SK-N-SH (cell line): ENCODE results near the gene ATP2A2. TPM values are rescaled to one million over a fixed set of nuclear protein-coding genes. Genes with fewer than 3 reads are reported as not detected.

Experiments used
- CTCF ChIA-PET: fragments of 300-600, 350-600 bp; formaldehyde crosslinking; extraction: SDS; loops from one replicate; lab custom pipeline; 2021; lab: Yijun Ruan, JAX
- POLR2A ChIA-PET: fragments of 350-600 bp; sonication (Branson Sonifier 250); formaldehyde crosslinking; extraction: SDS; loops from one replicate; lab custom pipeline; 2020; ENCODE audit warnings: antibody characterized with exemption, inconsistent platforms; lab: Yijun Ruan, JAX
- DNase-seq: peaks from one replicate; pipeline ENCODE4 v3.0.0; 2012
- H2AFZ ChIP-seq: fragments of 200-600 bp; sonication (generic); 2 replicates; pipeline ENCODE4 v1.8.1; 2016; ENCODE audit warnings: antibody characterized with exemption, mild to moderate bottlenecking, low read depth
- H3F3A ChIP-seq: fragments of 200-600 bp; sonication (generic); replicated peaks from 2 replicates; pipeline ENCODE3; 2016; ENCODE audit warnings: antibody characterized with exemption, mild to moderate bottlenecking; ENCODE audit not compliant: insufficient read depth
- H3K27ac ChIP-seq, 2 experiments: fragments of 200-500 bp in 1 of 2; fragments of 200-600 bp in 1 of 2; sonication (Bioruptor generic) in 1 of 2; sonication (generic), shearing (Covaris generic) in 1 of 2; 2 replicates each; pipeline versions ENCODE4 v1.5.1 to v1.6.1; 2014 to 2016; ENCODE audit warnings: low read depth in 2 of 2, inconsistent platforms in 1 of 2, low read length in 1 of 2, mild to moderate bottlenecking in 1 of 2, mixed read lengths in 1 of 2
- H3K27me3 ChIP-seq: fragments of 200-600 bp; sonication (generic), shearing (Covaris generic); 2 replicates; pipeline ENCODE4 v1.6.1; 2016; ENCODE audit warnings: mixed run types; ENCODE audit not compliant: insufficient read depth
- H3K36me3 ChIP-seq, 2 experiments: fragments of 200-500 bp in 1 of 2; fragments of 200-600 bp in 1 of 2; sonication (Bioruptor generic) in 1 of 2; sonication (generic) in 1 of 2; replicated peaks in 1 of 2; 2 replicates each; pipeline versions ENCODE3 to v1.5.1; 2014 to 2016; ENCODE audit warnings: low read length in 1 of 2, mild to moderate bottlenecking in 1 of 2; ENCODE audit not compliant: insufficient read depth in 2 of 2, control insufficient read depth in 1 of 2
- H3K4me1 ChIP-seq, 2 experiments: fragments of 200-500 bp in 1 of 2; fragments of 200-600 bp in 1 of 2; sonication (Bioruptor generic) in 1 of 2; sonication (generic), shearing (Covaris generic) in 1 of 2; 2 replicates each; pipeline versions ENCODE4 v1.5.1 to v1.6.1; 2014 to 2016; ENCODE audit warnings: low read depth in 1 of 2, low read length in 1 of 2, mixed run types in 1 of 2; ENCODE audit not compliant: insufficient read depth in 2 of 2, control insufficient read depth in 1 of 2
- H3K4me2 ChIP-seq: fragments of 200-600 bp; sonication (generic), shearing (Covaris generic); 2 replicates; pipeline ENCODE4 v1.6.1; 2017; ENCODE audit warnings: mixed run types
- H3K4me3 ChIP-seq, 2 experiments: fragments of 200-500 bp in 1 of 2; fragments of 200-600 bp in 1 of 2; sonication (Bioruptor generic) in 1 of 2; sonication (generic), shearing (Covaris generic) in 1 of 2; 2 replicates each; pipeline versions ENCODE4 v1.5.1 to v1.8.1; 2014 to 2016; ENCODE audit warnings: low read depth in 2 of 2, inconsistent platforms in 1 of 2, low read length in 1 of 2, mild to moderate bottlenecking in 1 of 2, mixed read lengths in 1 of 2, moderate library complexity in 1 of 2
- H3K79me2 ChIP-seq: fragments of 200-600 bp; sonication (generic); 2 replicates; pipeline ENCODE4 v1.8.1; 2017; ENCODE audit warnings: mild to moderate bottlenecking; ENCODE audit not compliant: insufficient read depth
- H3K9ac ChIP-seq: fragments of 200-600 bp; sonication (generic); 2 replicates; pipeline ENCODE4 v1.6.1; 2017; ENCODE audit warnings: mixed run types
- H3K9me2 ChIP-seq: fragments of 200-600 bp; sonication (generic); 2 replicates; pipeline ENCODE4 v1.6.1; 2017; ENCODE audit warnings: mixed run types
- H3K9me3 ChIP-seq: fragments of 200-600 bp; sonication (generic); 2 replicates; pipeline ENCODE4 v1.6.1; 2017; ENCODE audit warnings: mixed run types, mild to moderate bottlenecking, moderate library complexity
- H4K20me1 ChIP-seq: fragments of 200-600 bp; sonication (generic); 2 replicates; pipeline ENCODE4 v1.6.1; 2017; ENCODE audit warnings: mild to moderate bottlenecking, mixed run types; ENCODE audit not compliant: insufficient read depth
- CHD2 ChIP-seq: fragments of 150-350 bp; IDR thresholded peaks from 2 replicates; pipeline ENCODE4 v1.6.1; 2018; ENCODE audit warnings: low read length; ENCODE audit not compliant: partially characterized antibody
- ELF1 ChIP-seq: IDR thresholded peaks from 2 replicates; pipeline ENCODE4 v1.4.0; 2012
- FOXJ3 ChIP-seq: sonication (generic); formaldehyde crosslinking; IDR thresholded peaks from 2 replicates; pipeline ENCODE4 v1.5.1; 2020; ENCODE audit warnings: mild to moderate bottlenecking, missing genetic modification reagents
- MEF2A ChIP-seq: IDR thresholded peaks from 2 replicates; pipeline ENCODE4 v1.4.0; 2012; ENCODE audit warnings: low read depth, borderline replicate concordance
- NFIC ChIP-seq: IDR thresholded peaks from 2 replicates; pipeline ENCODE4 v1.4.0; 2012; ENCODE audit warnings: borderline replicate concordance
- NRF1 ChIP-seq: IDR thresholded peaks from 2 replicates; pipeline ENCODE4 v1.6.1; 2012; ENCODE audit warnings: low read depth, mild to moderate bottlenecking, low read length
- RFX5 ChIP-seq: IDR thresholded peaks from 2 replicates; pipeline ENCODE4 v1.6.1; 2012; ENCODE audit warnings: mild to moderate bottlenecking, improper control_type of control experiment, low read length
- RXRA ChIP-seq: IDR thresholded peaks from 2 replicates; pipeline ENCODE4 v1.4.0; 2012; ENCODE audit warnings: low read depth, mild to moderate bottlenecking, borderline replicate concordance
- SIN3A ChIP-seq: IDR thresholded peaks from 2 replicates; pipeline ENCODE4 v1.6.1; 2012; ENCODE audit warnings: low read depth, mild to moderate bottlenecking, low read length, moderate library complexity, borderline replicate concordance
- TAF1 ChIP-seq: IDR thresholded peaks from 2 replicates; pipeline ENCODE4 v1.6.1; 2012; ENCODE audit warnings: low read depth, mild to moderate bottlenecking, low read length, moderate library complexity, borderline replicate concordance
- TCF12 ChIP-seq: IDR thresholded peaks from 2 replicates; pipeline ENCODE4 v1.4.0; 2012
- TEAD4 ChIP-seq: IDR thresholded peaks from 2 replicates; pipeline ENCODE4 v1.4.0; 2012; ENCODE audit warnings: mild to moderate bottlenecking, borderline replicate concordance; ENCODE audit not compliant: insufficient read depth
- YY1 ChIP-seq: IDR thresholded peaks from 2 replicates; pipeline ENCODE4 v1.4.0; 2012; ENCODE audit warnings: low read depth, mild to moderate bottlenecking
- WGBS: methylation state at CpG from one replicate; pipeline ENCODE4 v1.1.6; 2017; ENCODE audit warnings: low lambda C conversion rate; 5-methylcytosine and 5-hydroxymethylcytosine counted together
- polyA plus RNA-seq, 3 experiments: library from polyadenylated mRNA; depleted of rRNA; stranded (reverse); fragments of >200 nt; gene quantifications; 2 replicates each; pipeline ENCODE4 v1.2.3, GENCODE V29; 2012
- TF ChIP-seq, protein P1 (sequence below): IDR thresholded peaks from 2 replicates; pipeline ENCODE4 v1.4.0; 2012; ENCODE audit warnings: low read depth
- TF ChIP-seq, protein P2 (sequence below): fragments of 200-600 bp; sonication (generic); IDR thresholded peaks from 2 replicates; pipeline ENCODE4 v1.6.1; 2017; ENCODE audit warnings: antibody characterized with exemption, mild to moderate bottlenecking, moderate library complexity
- TF ChIP-seq, protein P3 (sequence below): IDR thresholded peaks from 2 replicates; pipeline ENCODE4 v1.6.1; 2012; ENCODE audit warnings: mild to moderate bottlenecking, low read depth, low read length, moderate library complexity

Gene ATP2A2
- polyA plus RNA-seq, 1 of the 3 experiments (the other 2 are of a cell fraction) = 120 TPM

DNA sequence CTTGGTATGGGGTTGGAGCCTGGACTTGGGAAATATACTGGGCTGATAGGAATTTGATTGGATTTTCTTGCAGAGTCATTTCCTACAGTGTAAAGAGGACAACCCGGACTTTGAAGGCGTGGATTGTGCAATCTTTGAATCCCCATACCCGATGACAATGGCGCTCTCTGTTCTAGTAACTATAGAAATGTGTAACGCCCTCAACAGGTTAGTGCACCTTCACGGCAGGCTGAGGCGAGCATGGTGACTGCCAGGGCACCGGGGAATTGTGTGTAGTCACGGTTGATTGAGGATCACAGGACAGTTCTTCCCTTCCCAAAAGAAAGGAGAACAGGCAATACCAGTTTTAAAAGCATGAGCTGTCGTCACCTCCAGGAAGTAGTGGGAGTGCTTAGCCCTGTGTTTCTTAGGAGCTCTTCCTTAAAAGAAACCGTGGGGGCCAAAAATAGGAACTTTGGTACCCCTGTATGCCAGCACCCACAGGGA lies 64.2 kb downstream of the ATP2A2 start (continued):
- TF ChIP-seq TAF1 = no peak
- TF ChIP-seq YY1 = no peak
- TF ChIP-seq CHD2 = no peak
- no peak for TF ChIP-seq ELF1
- TF ChIP-seq SIN3A = no peak
- TF ChIP-seq TCF12 = no peak
- TF ChIP-seq TEAD4 = no peak
- TF ChIP-seq MEF2A = no peak
- TF ChIP-seq, protein P1, sequence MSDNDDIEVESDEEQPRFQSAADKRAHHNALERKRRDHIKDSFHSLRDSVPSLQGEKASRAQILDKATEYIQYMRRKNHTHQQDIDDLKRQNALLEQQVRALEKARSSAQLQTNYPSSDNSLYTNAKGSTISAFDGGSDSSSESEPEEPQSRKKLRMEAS = no peak

DNA sequence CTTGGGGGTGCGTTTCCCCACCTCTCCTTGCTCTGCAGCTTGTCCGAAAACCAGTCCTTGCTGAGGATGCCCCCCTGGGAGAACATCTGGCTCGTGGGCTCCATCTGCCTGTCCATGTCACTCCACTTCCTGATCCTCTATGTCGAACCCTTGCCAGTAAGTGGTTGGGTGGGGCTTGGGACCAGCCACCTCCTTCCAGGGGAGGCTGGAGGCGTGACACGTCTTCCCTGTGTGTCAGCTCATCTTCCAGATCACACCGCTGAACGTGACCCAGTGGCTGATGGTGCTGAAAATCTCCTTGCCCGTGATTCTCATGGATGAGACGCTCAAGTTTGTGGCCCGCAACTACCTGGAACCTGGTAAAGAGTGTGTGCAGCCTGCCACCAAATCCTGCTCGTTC lies 64.9 kb downstream of the ATP2A2 start:
- H3K4me3 ChIP-seq = no peak overlapping the region
- H3K9me2 ChIP-seq = no peaks in the 10 kb centered on the region
- H3K79me2 ChIP-seq = peaks cover 20% of the 10 kb centered on the region; the same call in 1 of the 2 replicates
- peaks cover 0 to 2% of the 10 kb centered on the region in 2 experiments; a peak in 1 of 4 replicates for H3K4me1 ChIP-seq
- H3K9ac ChIP-seq = no peak overlapping the region
- H3K9me3 ChIP-seq = no peaks in the 10 kb centered on the region
- DNase-seq = no peak
- peaks cover 14% of the 10 kb centered on the region for H3F3A ChIP-seq
- H3K27ac ChIP-seq = no peak overlapping the region; a peak in 1 of 4 replicates
- H3K4me2 ChIP-seq = no peak overlapping the region
- H3K27me3 ChIP-seq = no peaks in the 10 kb centered on the region
- H3K36me3 ChIP-seq = peaks cover 93 to 98% of the 10 kb centered on the region in 2 experiments
- ChIA-PET POLR2A (interaction anchor here (0.7 kb wide), 1 partner anchor 10 kb away, joined by 3 read pairs; no protein-coding TSS in a partner anchor), CTCF (no interaction called here)
- H2AFZ ChIP-seq = no peak overlapping the region
- TF ChIP-seq NRF1 = no peak
- TF ChIP-seq, protein P2, sequence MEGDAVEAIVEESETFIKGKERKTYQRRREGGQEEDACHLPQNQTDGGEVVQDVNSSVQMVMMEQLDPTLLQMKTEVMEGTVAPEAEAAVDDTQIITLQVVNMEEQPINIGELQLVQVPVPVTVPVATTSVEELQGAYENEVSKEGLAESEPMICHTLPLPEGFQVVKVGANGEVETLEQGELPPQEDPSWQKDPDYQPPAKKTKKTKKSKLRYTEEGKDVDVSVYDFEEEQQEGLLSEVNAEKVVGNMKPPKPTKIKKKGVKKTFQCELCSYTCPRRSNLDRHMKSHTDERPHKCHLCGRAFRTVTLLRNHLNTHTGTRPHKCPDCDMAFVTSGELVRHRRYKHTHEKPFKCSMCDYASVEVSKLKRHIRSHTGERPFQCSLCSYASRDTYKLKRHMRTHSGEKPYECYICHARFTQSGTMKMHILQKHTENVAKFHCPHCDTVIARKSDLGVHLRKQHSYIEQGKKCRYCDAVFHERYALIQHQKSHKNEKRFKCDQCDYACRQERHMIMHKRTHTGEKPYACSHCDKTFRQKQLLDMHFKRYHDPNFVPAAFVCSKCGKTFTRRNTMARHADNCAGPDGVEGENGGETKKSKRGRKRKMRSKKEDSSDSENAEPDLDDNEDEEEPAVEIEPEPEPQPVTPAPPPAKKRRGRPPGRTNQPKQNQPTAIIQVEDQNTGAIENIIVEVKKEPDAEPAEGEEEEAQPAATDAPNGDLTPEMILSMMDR = no peak
- 91% methylated on average over 12 of the region's 12 CpGs for WGBS
- no peaks in the 10 kb centered on the region for H4K20me1 ChIP-seq

DNA sequence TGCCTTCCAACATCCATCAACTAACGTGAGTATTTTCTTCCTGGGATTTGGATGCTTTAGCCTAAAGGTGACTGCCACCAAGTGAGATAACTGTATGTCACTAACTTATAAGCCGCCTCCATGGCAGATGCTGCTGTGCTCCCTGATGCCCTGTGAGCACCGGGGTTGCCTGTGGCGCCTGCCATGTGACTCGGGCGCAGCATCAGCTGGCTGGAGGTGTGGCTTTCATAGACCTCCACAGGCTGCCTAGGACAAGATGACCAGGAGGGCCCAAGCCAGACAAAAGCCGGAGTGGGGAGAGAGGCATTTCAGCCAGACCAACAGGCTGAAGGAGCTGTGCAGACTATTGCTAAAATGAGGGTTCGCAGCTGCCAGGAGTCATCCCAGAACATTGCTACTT lies 66.7 kb downstream of the ATP2A2 start:
- H3F3A ChIP-seq = peaks cover 21% of the 10 kb centered on the region
- POLR2A ChIA-PET = no interaction called here
- no peaks in the 10 kb centered on the region for H3K9me2 ChIP-seq
- H3K36me3 ChIP-seq = peaks cover 76 to 85% of the 10 kb centered on the region in 2 experiments
- H3K27me3 ChIP-seq = no peaks in the 10 kb centered on the region
- H3K4me3 ChIP-seq = no peak overlapping the region
- 0 out of 2 replicates have a peak, but pooled peaks cover 11% of the 10 kb centered on the region for H3K79me2 ChIP-seq
- no peak overlapping the region for H3K9ac ChIP-seq
- H3K4me1 ChIP-seq = no peaks in the 10 kb centered on the region; a peak in 1 of 4 replicates
- 94% methylated on average over 8 of the region's 8 CpGs for WGBS
- H3K4me2 ChIP-seq = no peak overlapping the region
- H4K20me1 ChIP-seq = no peaks in the 10 kb centered on the region
- CTCF ChIA-PET = no interaction called here
- H2AFZ ChIP-seq = no peak overlapping the region
- H3K9me3 ChIP-seq = no peaks in the 10 kb centered on the region
- DNase-seq = no peak
- no peak overlapping the region for H3K27ac ChIP-seq
- TF ChIP-seq TAF1 (no peak), RFX5 (no peak), TEAD4 (no peak), NFIC (no peak), FOXJ3 (no peak), CHD2 (no peak), RXRA (no peak), MEF2A (no peak)
- TF ChIP-seq, protein P1 = no peak
- TF ChIP-seq, protein P3, sequence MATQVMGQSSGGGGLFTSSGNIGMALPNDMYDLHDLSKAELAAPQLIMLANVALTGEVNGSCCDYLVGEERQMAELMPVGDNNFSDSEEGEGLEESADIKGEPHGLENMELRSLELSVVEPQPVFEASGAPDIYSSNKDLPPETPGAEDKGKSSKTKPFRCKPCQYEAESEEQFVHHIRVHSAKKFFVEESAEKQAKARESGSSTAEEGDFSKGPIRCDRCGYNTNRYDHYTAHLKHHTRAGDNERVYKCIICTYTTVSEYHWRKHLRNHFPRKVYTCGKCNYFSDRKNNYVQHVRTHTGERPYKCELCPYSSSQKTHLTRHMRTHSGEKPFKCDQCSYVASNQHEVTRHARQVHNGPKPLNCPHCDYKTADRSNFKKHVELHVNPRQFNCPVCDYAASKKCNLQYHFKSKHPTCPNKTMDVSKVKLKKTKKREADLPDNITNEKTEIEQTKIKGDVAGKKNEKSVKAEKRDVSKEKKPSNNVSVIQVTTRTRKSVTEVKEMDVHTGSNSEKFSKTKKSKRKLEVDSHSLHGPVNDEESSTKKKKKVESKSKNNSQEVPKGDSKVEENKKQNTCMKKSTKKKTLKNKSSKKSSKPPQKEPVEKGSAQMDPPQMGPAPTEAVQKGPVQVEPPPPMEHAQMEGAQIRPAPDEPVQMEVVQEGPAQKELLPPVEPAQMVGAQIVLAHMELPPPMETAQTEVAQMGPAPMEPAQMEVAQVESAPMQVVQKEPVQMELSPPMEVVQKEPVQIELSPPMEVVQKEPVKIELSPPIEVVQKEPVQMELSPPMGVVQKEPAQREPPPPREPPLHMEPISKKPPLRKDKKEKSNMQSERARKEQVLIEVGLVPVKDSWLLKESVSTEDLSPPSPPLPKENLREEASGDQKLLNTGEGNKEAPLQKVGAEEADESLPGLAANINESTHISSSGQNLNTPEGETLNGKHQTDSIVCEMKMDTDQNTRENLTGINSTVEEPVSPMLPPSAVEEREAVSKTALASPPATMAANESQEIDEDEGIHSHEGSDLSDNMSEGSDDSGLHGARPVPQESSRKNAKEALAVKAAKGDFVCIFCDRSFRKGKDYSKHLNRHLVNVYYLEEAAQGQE = no peak
- TF ChIP-seq, protein P2 = no peak
